Keratinocyte (primary cell): Measurements from ENCODE around the gene FSIP1.

ENCODE experiments used
- EZH2 ChIP-seq: IDR thresholded peaks from one replicate; pipeline ENCODE4 v1.6.1; 2012; ENCODE audit warnings: inconsistent platforms, mild to moderate bottlenecking, low read length, moderate library complexity
- TF ChIP-seq, protein P1 (sequence below), 3 experiments: IDR thresholded peaks in 1 of 3; conservative IDR thresholded peaks in 1 of 3; optimal IDR thresholded peaks in 1 of 3; 2 replicates in 2 of 3; 3 replicates in 1 of 3; pipeline versions ENCODE3 to v1.5.1; 2011; ENCODE audit warnings: low read length in 3 of 3, mild to moderate bottlenecking in 3 of 3, moderate library complexity in 2 of 3, control low read depth in 1 of 3, inconsistent platforms in 1 of 3; ENCODE audit not compliant: insufficient read depth in 2 of 3; ENCODE audit errors: extremely low read depth in 1 of 3

DNA sequence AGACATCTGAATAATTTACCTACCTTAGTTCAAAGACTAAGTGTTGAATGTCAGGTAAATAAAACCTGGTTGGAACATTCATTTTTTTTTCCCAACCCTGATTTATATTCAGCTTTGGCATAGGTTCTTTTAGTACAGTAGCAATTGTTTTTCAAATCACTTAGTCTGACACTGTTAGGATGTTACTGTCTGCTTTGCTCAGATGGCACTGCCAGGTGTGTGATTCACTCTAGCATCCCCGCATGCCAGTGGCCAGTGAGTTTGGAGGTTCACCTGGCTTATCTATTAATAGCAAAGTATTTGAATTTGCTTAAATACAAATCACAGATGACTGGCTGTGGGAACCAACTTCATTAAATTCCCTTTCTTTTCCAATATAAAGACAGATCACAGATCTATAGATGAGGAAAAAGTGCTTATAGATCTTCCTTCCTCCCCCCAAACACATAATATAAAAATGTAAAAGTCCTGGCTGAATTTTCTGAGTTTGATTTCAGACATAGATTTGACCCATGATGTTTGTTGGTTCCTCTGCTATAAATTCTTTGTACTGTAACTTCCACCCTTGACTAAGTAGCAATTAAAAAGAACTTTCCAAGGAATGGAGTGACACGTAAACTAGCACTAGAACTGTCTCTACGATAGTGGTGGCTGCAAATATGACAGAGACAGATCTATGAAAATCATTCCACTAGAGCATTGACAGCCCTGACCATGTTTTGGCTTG lies 197.8 kb downstream of the FSIP1 start:
- TF ChIP-seq, protein P1, sequence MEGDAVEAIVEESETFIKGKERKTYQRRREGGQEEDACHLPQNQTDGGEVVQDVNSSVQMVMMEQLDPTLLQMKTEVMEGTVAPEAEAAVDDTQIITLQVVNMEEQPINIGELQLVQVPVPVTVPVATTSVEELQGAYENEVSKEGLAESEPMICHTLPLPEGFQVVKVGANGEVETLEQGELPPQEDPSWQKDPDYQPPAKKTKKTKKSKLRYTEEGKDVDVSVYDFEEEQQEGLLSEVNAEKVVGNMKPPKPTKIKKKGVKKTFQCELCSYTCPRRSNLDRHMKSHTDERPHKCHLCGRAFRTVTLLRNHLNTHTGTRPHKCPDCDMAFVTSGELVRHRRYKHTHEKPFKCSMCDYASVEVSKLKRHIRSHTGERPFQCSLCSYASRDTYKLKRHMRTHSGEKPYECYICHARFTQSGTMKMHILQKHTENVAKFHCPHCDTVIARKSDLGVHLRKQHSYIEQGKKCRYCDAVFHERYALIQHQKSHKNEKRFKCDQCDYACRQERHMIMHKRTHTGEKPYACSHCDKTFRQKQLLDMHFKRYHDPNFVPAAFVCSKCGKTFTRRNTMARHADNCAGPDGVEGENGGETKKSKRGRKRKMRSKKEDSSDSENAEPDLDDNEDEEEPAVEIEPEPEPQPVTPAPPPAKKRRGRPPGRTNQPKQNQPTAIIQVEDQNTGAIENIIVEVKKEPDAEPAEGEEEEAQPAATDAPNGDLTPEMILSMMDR (optimal IDR thresholded peaks at IDR 0.05 in 1 of 3, IDR thresholded peaks at IDR 0.05 in 1 of 3, conservative IDR thresholded peaks at IDR 0.05 in 1 of 3; ENCODE audit: extremely low read depth in 1 of 3, insufficient read depth in 2 of 3, low read length in 3 of 3), result no peak
- no peak for TF ChIP-seq EZH2
